Thymus (tissue), 11 donors: Measurements from ENCODE around the gene OR51I2. TPM values are rescaled to one million over a fixed set of nuclear protein-coding genes. Genes with fewer than 3 reads are reported as not detected.

ENCODE experiments used
- DNase-seq, 9 donors: peaks; one replicate each; pipeline ENCODE4 v3.0.0-alpha.2; 2013; ENCODE audit warnings: low spot score in 9 of 9, low read depth in 6 of 9, missing footprints in 1 of 9
- H3K27ac ChIP-seq, 2 donors: one replicate each; pipeline ENCODE4 v1.5.1; 2013; ENCODE audit warnings: control low read depth in 1 of 2, low read depth in 1 of 2, low read length in 1 of 2, mild to moderate bottlenecking in 1 of 2, moderate library complexity in 1 of 2
- H3K27me3 ChIP-seq, 2 donors: one replicate each; pipeline ENCODE4 v1.5.1; 2013; ENCODE audit warnings: low read length in 1 of 2; ENCODE audit not compliant: control insufficient read depth in 2 of 2, insufficient read depth in 1 of 2
- H3K36me3 ChIP-seq, 2 donors: one replicate each; pipeline ENCODE4 v1.5.1; 2013; ENCODE audit warnings: low read length in 1 of 2, mild to moderate bottlenecking in 1 of 2, moderate library complexity in 1 of 2; ENCODE audit not compliant: control insufficient read depth in 2 of 2, insufficient read depth in 2 of 2
- H3K4me1 ChIP-seq, 2 donors: one replicate each; pipeline ENCODE4 v1.5.1; 2013; ENCODE audit warnings: low read length in 2 of 2; ENCODE audit not compliant: control insufficient read depth in 2 of 2, insufficient read depth in 2 of 2
- H3K4me3 ChIP-seq, 2 donors: one replicate each; pipeline ENCODE4 v1.5.1; 2013; ENCODE audit warnings: low read length in 2 of 2, control low read depth in 1 of 2, mild to moderate bottlenecking in 1 of 2
- H3K9me3 ChIP-seq, 2 donors: one replicate each; pipeline ENCODE4 v1.5.1; 2013; ENCODE audit warnings: low read length in 1 of 2, mild to moderate bottlenecking in 1 of 2; ENCODE audit not compliant: control insufficient read depth in 2 of 2, insufficient read depth in 1 of 2
- WGBS: extraction: QIAGEN DNeasy Blood & Tissue Kit; methylation state at CpG from one replicate; pipeline ENCODE4 v1.1.7; 2013; 5-methylcytosine and 5-hydroxymethylcytosine counted together
- polyA plus RNA-seq: library from polyadenylated mRNA; stranded (reverse); fragments of 200-250 nt; gene quantifications from one replicate; pipeline ENCODE4 v1.2.3, GENCODE V29; 2013
- total RNA-seq: library from RNA; stranded (reverse); fragments of 120-200 nt; gene quantifications from one replicate; pipeline ENCODE4 v1.2.4, GENCODE V29; 2013
- donor health status: healthy.

OR51I2 gene
- total and polyA plus RNA-seq, 2 donors, result not detected

DNA sequence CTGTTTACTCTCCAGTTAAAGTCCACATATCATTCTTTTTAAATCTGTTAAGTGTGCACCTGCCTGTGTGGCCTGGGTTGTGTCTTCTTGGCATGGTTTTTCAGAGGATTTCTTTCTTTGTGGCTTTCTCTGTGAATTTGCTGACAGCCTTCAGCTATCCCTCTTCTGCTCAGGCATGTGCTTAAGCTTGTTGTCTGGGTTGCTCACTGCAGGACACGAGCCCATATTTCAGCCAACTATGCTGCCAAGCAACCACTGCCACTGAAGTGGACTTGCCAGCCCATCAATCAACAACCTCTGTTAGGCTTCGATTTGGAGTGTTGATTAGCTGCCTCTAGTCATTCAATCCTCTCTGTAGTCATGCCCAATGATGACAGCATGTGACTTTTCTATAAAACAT is 18.4 kb downstream of the OR51I2 start:
- H3K9me3 ChIP-seq, result no peaks in the 10 kb centered on the region
- no peak for DNase-seq

DNA sequence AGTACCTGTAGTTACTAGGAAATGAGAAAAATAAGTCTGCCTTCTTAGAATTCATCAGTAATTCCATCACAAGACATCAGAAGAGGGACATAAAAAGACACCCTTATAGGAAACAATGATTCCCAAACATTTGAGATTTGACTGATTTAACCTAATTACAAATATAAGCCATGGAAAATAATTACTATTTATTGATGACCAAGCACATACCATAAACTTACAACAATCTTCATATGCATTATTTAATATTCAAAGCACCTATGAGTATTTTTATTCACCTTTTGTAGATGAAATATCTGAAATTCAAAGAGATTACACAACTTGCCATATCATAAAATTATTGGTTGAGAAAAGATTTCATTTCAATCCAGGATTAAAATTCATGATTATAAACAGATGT is 24.8 kb downstream of the OR51I2 start:
- H3K4me1 ChIP-seq, result no peaks in the 10 kb centered on the region
- H3K9me3 ChIP-seq, result no peaks in the 10 kb centered on the region
- H3K36me3 ChIP-seq, result no peaks in the 10 kb centered on the region
- H3K27me3 ChIP-seq, result no peaks in the 10 kb centered on the region
- H3K27ac ChIP-seq, result no peak overlapping the region
- no peak overlapping the region for H3K4me3 ChIP-seq
- DNase-seq, result no peak

More for the DNA sequence above, 18.4 kb downstream of the OR51I2 start:
- no peaks in the 10 kb centered on the region for H3K27me3 ChIP-seq
- no peak overlapping the region for H3K4me3 ChIP-seq
- WGBS, result 79% methylated on average over 2 of the region's 2 CpGs
- H3K27ac ChIP-seq, result no peak overlapping the region
- no peaks in the 10 kb centered on the region for H3K36me3 ChIP-seq
- no peaks in the 10 kb centered on the region for H3K4me1 ChIP-seq

DNA sequence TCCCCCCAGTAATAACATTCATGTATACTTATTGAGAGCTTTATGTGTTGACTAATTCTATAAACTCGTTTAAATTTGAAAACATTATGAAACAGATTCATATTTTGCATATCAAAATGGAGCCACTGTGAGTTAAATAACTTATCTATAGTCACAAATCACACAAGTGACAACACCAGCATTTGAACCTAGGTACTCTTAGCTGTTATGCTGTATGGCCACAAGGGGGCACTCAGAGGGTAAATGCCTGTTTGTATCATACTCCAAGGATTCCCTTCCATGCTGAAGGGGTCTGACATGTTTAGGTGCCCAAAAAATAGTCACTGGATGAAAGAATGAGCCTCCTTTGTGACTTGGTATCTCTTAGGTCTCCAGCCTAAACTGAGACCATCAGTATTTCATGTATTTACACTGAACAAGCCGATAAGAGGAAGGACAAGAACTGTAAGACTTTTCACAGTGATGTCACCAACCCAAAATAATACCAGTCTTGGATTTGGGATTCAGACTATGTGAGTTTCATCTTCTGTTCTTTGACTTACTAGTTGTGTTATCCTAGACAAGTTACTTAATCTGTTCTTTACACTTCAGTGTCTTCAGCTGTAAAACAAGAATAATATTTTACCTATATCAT is 27.2 kb downstream of the OR51I2 start:
- H3K9me3 ChIP-seq, result no peaks in the 10 kb centered on the region
- 46% methylated on average over 2 of the region's 2 CpGs for WGBS
- no peak overlapping the region for H3K27ac ChIP-seq
- H3K4me3 ChIP-seq, result no peak overlapping the region
- peak in 7 of 9 donors; percentile 3 to 50 (median 11) for DNase-seq
- no peaks in the 10 kb centered on the region for H3K27me3 ChIP-seq
- H3K36me3 ChIP-seq, result no peaks in the 10 kb centered on the region
- no peaks in the 10 kb centered on the region for H3K4me1 ChIP-seq

DNA sequence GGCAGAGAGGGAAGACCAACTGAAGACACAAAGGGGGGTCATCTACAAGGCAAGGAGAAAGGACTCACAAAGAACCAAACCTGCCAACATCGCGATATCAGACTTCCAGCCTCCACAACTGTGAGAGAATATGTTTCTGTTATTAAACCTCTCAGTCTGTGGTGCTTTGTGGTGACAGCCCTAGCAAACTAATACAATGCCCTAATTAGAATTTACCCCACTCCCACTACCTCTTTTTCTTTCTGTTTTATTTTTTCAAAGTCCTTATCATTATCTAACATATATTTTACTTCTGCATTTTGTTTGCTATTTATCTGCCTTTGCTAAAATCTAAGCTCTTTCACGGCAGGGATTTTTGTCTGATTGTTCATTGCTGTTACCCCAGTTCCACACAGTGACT is 36.9 kb downstream of the OR51I2 start:
- no peak for DNase-seq
- Histone ChIP-seq H3K4me1 (no peaks in the 10 kb centered on the region), H3K36me3 (no peaks in the 10 kb centered on the region), H3K27ac (no peak overlapping the region), H3K9me3 (no peaks in the 10 kb centered on the region), H3K27me3 (no peaks in the 10 kb centered on the region), H3K4me3 (no peak overlapping the region)
- 65% methylated on average over 3 of the region's 3 CpGs for WGBS

DNA sequence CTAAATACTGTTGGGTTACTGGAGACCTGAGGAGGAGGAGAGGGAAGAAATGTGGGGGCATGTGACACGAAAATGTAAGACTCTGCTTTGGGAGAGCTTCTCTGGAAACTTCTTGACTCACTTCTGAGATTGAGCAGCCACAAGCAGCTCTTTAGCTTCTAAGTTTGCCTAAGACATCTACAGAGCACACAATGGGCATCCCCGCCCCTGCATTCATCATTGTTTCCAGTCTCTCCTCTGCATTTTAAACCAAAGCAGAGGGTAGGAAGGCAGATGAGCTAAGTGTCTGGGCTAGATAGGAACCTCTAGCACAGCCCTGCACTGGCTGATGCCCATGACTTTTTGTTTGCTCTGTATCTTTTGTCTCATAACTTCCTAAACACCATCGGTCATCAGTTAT is 37.3 kb downstream of the OR51I2 start:
- no peaks in the 10 kb centered on the region for H3K27me3 ChIP-seq
- WGBS, result 78% methylated on average over 3 of the region's 3 CpGs
- no peaks in the 10 kb centered on the region for H3K4me1 ChIP-seq
- H3K27ac ChIP-seq, result no peak overlapping the region
- H3K4me3 ChIP-seq, result no peak overlapping the region
- no peaks in the 10 kb centered on the region for H3K9me3 ChIP-seq
- DNase-seq, result no peak
- no peaks in the 10 kb centered on the region for H3K36me3 ChIP-seq

DNA sequence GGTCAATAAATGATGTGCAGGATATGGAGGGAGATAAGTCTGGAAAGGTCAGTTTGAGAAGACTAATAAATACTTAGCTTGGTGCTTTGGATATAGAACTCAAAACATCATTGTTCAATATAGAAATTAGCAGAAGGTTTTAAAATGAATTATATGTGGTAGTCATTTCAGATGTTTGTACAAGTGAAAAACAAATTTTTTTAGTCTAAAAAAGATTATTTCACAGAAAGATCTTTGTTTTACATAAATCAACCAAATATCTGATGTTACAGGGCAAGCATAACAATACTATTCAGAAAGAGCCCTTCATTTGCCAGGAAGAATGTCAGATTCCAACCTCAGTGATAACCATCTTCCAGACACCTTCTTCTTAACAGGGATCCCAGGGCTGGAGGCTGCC is 39.3 kb downstream of the OR51I2 start, which contains the start of gene OR52D1:
Gene OR52D1, plus strand, starts transcription at position 301 of the 400 bp plus-strand sequence. Its CDS starts 22 bp downstream, at position 323.
- no peaks in the 10 kb centered on the region for H3K36me3 ChIP-seq
- H3K4me1 ChIP-seq, result no peaks in the 10 kb centered on the region
- no peak within 1 kb of the TSS for H3K27ac ChIP-seq
- no peak within 1 kb of the TSS for H3K4me3 ChIP-seq
- H3K27me3 ChIP-seq, result no peaks in the 10 kb centered on the region
- no peaks in the 10 kb centered on the region for H3K9me3 ChIP-seq
- no peak for DNase-seq

DNA sequence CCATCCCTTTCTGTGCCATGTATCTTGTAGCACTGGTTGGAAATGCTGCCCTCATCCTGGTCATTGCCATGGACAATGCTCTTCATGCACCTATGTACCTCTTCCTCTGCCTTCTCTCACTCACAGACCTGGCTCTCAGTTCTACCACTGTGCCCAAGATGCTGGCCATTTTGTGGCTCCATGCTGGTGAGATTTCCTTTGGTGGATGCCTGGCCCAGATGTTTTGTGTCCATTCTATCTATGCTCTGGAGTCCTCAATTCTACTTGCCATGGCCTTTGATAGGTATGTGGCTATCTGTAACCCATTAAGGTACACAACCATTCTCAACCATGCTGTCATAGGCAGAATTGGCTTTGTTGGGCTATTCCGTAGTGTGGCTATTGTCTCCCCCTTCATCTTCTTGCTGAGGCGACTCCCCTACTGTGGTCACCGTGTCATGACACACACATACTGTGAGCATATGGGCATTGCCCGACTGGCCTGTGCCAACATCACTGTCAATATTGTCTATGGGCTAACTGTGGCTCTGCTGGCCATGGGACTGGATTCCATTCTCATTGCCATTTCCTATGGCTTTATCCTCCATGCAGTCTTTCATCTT is 39.8 kb downstream of the OR51I2 start:
- 97% methylated on average over 4 of the region's 4 CpGs for WGBS
- no peaks in the 10 kb centered on the region for H3K9me3 ChIP-seq
- no peak for DNase-seq
- H3K36me3 ChIP-seq, result no peaks in the 10 kb centered on the region
- H3K4me1 ChIP-seq, result no peaks in the 10 kb centered on the region
- H3K27ac ChIP-seq, result no peak overlapping the region
- H3K27me3 ChIP-seq, result no peaks in the 10 kb centered on the region
- no peak overlapping the region for H3K4me3 ChIP-seq

DNA sequence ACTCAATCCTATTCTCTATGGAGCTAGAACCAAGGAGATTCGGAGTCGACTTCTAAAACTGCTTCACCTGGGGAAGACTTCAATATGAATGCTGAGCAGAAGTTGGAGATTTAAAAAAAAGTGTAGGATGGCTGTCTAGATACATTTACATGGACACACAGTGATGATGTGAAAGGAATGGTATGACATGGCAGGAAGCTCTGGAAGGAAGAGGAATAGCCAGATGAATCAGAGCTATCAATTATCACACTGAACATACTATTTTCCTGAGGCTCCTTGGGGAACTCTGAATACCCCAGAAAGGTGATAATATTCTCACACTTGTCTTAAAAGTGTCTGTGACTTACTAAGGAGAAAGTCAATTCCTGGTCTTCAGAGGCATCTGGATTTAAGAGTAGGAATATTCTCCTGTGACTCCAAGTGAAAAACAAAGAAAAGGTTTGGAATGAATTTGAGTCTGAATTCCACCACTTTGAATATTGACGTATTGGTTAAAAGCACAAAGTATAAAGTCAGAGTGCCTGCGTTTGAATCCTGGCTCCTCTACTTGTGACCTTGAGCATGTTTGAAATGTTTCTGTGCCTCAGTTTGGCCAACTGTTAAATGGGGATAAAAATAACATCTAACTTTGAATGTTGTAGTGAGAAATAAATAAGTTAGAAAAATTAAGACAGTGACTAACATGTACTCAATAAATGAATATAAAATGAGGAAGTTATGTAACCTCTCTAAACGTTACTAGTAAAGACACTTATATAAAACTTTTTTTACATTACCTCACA is 40.6 kb downstream of the OR51I2 start:
- 57% methylated on average over 5 of the region's 5 CpGs for WGBS
- Histone ChIP-seq H3K4me3 (no peak overlapping the region), H3K9me3 (no peaks in the 10 kb centered on the region), H3K36me3 (no peaks in the 10 kb centered on the region), H3K27ac (no peak overlapping the region), H3K4me1 (no peaks in the 10 kb centered on the region), H3K27me3 (no peaks in the 10 kb centered on the region)
- no peak for DNase-seq

DNA sequence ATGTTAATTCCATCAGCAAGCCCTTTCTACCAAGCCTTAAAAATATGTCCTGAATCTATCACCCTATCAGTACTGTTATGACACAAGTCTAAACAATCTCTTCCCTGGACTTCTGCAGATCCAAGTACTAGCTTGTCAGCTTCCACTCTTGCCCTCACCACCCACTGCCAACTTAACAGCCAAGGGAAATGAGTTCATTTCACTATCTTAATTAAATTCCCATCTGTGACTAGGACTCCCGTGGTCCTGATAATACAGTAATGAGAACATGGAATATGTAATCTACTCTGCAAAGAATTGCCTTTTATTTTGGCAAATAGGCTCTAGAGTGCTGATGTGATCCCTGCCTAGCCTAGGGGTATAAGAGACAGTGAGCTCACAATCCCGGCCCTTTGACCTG is 50.5 kb downstream of the OR51I2 start:
- no peak overlapping the region for H3K27ac ChIP-seq
- no peaks in the 10 kb centered on the region for H3K36me3 ChIP-seq
- no peak overlapping the region for H3K4me3 ChIP-seq
- H3K4me1 ChIP-seq, result no peaks in the 10 kb centered on the region
- no peak for DNase-seq
- 93% methylated on average over 2 of the region's 2 CpGs for WGBS
- H3K27me3 ChIP-seq, result no peaks in the 10 kb centered on the region
- no peaks in the 10 kb centered on the region for H3K9me3 ChIP-seq
